ENCODE data around the gene UCN. TPM values are rescaled to one million over a fixed set of nuclear protein-coding genes. Genes with fewer than 3 reads are reported as not detected.

Gene UCN
- total and polyA plus RNA-seq, 2 donors (not counting 3 experiments of a cell fraction or from before 2014, with no cell fraction given), result 0.75 to 1.2 TPM

DNA sequence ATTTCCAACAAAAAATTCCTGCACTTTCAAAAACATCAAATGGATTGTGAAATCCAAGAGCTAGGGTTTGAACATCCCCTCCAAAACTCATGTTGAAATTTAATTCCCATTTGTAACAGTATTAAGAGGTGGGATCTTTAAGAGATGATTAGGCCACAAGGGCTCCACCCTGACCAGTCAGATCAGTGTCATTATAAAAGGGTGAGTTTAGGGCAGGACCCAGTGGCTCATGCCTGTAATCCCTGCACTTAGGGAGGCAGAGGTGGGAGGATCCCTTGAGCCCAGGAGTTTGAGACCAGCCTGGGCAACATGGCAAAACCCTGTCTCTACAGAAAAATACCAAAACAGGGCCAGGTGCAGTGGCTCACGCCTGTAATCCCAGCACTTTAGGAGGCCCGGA, 39.4 kb upstream of the UCN start:
- no peak for TF ChIP-seq MAX (IDR thresholded peaks at IDR 0.05; ENCODE audit: insufficient read depth, insufficient read length)
- no peak for TF ChIP-seq POLR2AphosphoS5 (IDR thresholded peaks at IDR 0.05; ENCODE audit: insufficient read depth, low read depth, low read length)
- no peak for TF ChIP-seq EZH2 (IDR thresholded peaks at IDR 0.05; ENCODE audit: borderline replicate concordance, low read depth, low read length, severe bottlenecking)
- TF ChIP-seq MYC (IDR thresholded peaks at IDR 0.05; ENCODE audit: low read depth, low read length), result no peak
- no peak for TF ChIP-seq FOS (IDR thresholded peaks at IDR 0.05; ENCODE audit: borderline replicate concordance, insufficient read depth, low read length)
- TF ChIP-seq JUN (IDR thresholded peaks at IDR 0.05; ENCODE audit: borderline replicate concordance, insufficient read depth, insufficient read length, low read depth), result no peak
- TF ChIP-seq POLR2A (IDR thresholded peaks at IDR 0.05; ENCODE audit: low read depth, low read length), result no peak
- TF ChIP-seq GATA2 (IDR thresholded peaks at IDR 0.05; ENCODE audit: insufficient read depth, insufficient read length, low read depth, low read length), result no peak
- TF ChIP-seq, protein P1, sequence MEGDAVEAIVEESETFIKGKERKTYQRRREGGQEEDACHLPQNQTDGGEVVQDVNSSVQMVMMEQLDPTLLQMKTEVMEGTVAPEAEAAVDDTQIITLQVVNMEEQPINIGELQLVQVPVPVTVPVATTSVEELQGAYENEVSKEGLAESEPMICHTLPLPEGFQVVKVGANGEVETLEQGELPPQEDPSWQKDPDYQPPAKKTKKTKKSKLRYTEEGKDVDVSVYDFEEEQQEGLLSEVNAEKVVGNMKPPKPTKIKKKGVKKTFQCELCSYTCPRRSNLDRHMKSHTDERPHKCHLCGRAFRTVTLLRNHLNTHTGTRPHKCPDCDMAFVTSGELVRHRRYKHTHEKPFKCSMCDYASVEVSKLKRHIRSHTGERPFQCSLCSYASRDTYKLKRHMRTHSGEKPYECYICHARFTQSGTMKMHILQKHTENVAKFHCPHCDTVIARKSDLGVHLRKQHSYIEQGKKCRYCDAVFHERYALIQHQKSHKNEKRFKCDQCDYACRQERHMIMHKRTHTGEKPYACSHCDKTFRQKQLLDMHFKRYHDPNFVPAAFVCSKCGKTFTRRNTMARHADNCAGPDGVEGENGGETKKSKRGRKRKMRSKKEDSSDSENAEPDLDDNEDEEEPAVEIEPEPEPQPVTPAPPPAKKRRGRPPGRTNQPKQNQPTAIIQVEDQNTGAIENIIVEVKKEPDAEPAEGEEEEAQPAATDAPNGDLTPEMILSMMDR (IDR thresholded peaks at IDR 0.05; ENCODE audit: extremely low read depth in 1 of 2, insufficient read depth in 1 of 2, low read depth in 1 of 2, low read length in 2 of 2), result no peak
- H3K36me3 ChIP-seq (ENCODE audit: control insufficient read depth in 2 of 2, extremely low read depth in 1 of 2, insufficient read depth in 2 of 2, low read length in 2 of 2), result peaks cover 2 to 3% of the 10 kb centered on the region in 2 experiments
- peaks cover 75% of the 10 kb centered on the region for H3K79me2 ChIP-seq (ENCODE audit: control insufficient read depth, insufficient read depth, low read length)
- intact Hi-C loops (cut with micrococcal nuclease), result no loop called here
- H3K9me3 ChIP-seq (replicated peaks; ENCODE audit: control insufficient read depth, insufficient read depth, low read length), result no peaks in the 10 kb centered on the region
- no peak overlapping the region for H3K4me3 ChIP-seq (replicated peaks in 1 of 3; ENCODE audit: insufficient read depth in 1 of 3, low read depth in 1 of 3, low read length in 3 of 3)
- no peak overlapping the region for H3K27ac ChIP-seq (ENCODE audit: insufficient read depth, low read depth, low read length)
- H2AFZ ChIP-seq (ENCODE audit: low read depth, low read length), result no peak overlapping the region
- H3K9me1 ChIP-seq (replicated peaks; ENCODE audit: control insufficient read depth, extremely low read depth, insufficient read depth, low read length), result no peaks in the 10 kb centered on the region
- no peak overlapping the region for H3K9ac ChIP-seq (replicated peaks; ENCODE audit: extremely low read depth, insufficient read depth, low read length)
- H4K20me1 ChIP-seq (replicated peaks; ENCODE audit: control insufficient read depth, extremely low read depth, insufficient read depth, low read length), result peaks cover 3% of the 10 kb centered on the region
- FAIRE-seq (no peak), DNase-seq (ENCODE audit: low read depth, low spot score) (no peak)
- BruUV-seq (replicated peaks), result no TSS peak
- ChIA-PET POLR2A (no interaction called here), CTCF (interaction anchor here (1.0 kb wide), 1 partner anchor 22 kb away, joined by 3 read pairs; no protein-coding TSS in a partner anchor)
- H3K4me2 ChIP-seq (ENCODE audit: insufficient read depth, low read length), result no peak overlapping the region
- H3K4me1 ChIP-seq (ENCODE audit: control insufficient read depth, extremely low read depth, insufficient read depth, low read length), result no peaks in the 10 kb centered on the region
- no peaks in the 10 kb centered on the region for H3K27me3 ChIP-seq (ENCODE audit: control insufficient read depth in 2 of 2, insufficient read depth in 2 of 2, low read length in 2 of 2)
- dilution Hi-C loops (cut with MboI; ENCODE audit: extremely low pct_ligation_motif_present, low sequenced_read_pairs), result no loop called here

All from endothelial cell of umbilical vein (primary cell).